ENCODE measurements around the gene CCDC6.
"Not testable (repeated sequence)": the region's sequence is repeated elsewhere in the genome, so short reads cannot be mapped to it uniquely, and the experiment has no call there.

The CCDC6 gene

DNA sequence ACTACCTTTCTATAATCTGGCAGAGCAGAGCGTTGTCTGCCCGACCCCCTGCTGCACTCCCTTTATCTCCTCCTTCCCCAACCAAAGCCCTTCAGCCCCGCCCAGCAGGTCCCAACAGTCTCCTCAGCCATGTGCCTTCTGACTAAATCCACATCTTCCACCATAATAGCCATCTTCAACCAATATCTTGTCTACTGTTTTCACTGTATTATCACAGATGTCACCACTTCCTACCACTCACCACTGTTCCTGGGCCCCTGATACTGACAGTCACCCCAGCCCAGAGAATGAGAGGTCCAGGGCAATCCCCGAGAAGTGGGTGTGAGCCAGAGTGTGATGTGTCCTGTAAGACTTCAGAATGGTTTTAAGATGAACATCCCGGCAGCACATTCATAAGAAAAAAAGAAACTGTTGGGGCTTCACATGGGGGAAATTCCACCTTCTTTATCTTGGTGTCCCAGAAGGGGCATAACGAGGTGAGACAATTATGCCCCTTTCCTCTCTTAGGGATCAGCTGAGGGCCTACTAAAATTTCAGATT lies 25.3 kb downstream of the CCDC6 start:
- peak; percentile 57 to 78 (median 62) for DNase-seq (ENCODE audit: low read depth in 3 of 3)

DNA sequence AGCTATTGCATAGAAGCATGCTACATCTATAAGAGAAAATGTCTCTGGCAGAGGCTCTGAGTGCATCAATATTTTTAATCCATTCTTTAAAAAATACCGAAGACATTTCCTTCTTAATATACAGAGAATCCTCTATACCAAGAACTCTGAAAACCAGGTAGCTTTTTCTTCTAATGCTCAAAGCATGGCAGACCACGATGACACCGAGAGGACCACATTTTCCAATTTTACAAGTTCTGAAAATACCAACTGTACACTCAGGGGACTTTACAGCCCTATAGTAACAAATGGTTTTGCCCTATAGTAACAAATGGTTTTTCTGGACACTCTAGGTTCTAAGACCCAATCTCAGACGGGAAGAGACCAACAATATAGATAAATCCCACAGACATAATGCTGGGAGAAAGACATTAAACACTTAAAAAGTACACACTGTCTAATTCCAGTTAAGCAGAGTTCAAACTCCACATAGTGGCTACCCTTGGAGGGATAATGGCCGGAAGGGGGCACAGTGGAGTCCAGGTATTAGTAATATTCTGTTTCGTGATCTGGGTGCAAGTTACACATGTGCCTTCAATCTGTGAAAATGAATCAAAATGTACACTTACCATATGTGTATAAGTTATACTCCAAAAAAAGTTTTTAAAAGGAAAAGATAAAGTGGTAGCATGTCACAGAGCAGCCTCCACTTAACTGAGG lies 26.2 kb downstream of the CCDC6 start:
- DNase-seq (ENCODE audit: low read depth in 3 of 3), result no peak

- DNase-seq (ENCODE audit: low read depth in 3 of 3), result no peak
Observed at GRCh38 chr10:59879363-59879913, 26.9 kb downstream of the CCDC6 start.

DNA sequence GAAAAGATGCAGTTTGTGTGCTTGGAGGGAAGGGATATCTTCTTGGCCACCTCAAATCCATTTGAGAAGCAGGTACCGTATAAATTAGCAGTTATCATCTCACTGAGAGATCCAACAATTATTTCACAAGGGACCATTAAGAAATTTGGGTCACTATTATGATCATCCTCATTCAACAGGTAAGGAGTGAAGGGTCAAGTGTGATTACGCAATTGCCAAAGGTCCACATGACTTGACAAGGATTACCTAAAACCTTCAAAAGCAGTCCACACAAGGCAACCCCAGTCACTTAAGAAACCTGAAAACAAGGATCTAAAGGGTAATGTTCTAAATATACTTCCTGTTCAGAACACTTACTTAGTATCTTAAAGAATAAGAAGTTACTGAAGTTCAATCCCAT lies 27.4 kb downstream of the CCDC6 start:
- DNase-seq (ENCODE audit: low read depth in 3 of 3), result no peak

DNA sequence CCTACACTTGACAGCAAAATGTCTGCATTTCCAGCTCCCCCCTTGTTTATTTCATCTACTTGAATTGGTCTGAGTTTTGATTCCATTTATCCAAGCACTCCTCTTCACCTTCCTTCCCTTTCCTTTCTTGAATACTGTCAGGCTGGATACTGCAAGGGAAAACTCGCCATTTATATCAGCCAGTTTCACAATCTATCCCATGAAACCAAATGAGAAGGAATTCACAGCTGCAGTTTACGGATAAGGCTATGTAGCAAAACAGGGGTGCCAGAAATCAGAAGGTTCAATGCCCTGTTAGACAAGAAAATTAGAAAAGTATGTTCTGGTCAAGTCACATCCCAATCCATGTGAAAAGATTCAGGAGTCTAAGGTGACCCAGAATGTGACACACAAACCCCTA lies 28.1 kb downstream of the CCDC6 start:
- no peak for DNase-seq (ENCODE audit: low read depth in 3 of 3)

GRCh38 chr10:59877191-59877671 lies 29.1 kb downstream of the CCDC6 start:
- no peak for DNase-seq (ENCODE audit: low read depth in 3 of 3)

GRCh38 chr10:59876695-59877094 lies 29.7 kb downstream of the CCDC6 start:
- DNase-seq (ENCODE audit: low read depth in 3 of 3), result no peak

GRCh38 chr10:59876208-59876607 lies 30.1 kb downstream of the CCDC6 start:
- not testable (repeated sequence) for DNase-seq (ENCODE audit: low read depth in 3 of 3)

DNA sequence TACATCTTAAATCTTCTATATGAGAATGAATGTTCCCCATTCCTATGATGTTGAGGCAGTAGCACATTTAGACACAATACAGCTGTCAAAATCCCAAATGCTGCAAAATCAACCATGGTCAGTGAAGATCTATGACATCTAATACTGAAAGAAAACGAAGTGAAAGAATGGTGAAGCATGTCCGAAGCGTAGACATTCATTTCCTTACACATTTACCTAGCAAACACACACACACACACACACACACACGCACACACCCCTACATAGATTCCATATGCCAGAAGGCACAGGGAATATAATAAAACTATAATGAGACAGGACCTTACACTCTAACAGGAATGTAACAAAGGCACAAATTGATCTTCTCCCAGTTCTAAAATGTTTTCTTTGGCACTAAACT lies 32.5 kb downstream of the CCDC6 start:
- DNase-seq (ENCODE audit: low read depth in 3 of 3), result no peak

GRCh38 chr10:59872892-59873463 lies 33.4 kb downstream of the CCDC6 start:
- no peak for DNase-seq (ENCODE audit: low read depth in 3 of 3)

DNA sequence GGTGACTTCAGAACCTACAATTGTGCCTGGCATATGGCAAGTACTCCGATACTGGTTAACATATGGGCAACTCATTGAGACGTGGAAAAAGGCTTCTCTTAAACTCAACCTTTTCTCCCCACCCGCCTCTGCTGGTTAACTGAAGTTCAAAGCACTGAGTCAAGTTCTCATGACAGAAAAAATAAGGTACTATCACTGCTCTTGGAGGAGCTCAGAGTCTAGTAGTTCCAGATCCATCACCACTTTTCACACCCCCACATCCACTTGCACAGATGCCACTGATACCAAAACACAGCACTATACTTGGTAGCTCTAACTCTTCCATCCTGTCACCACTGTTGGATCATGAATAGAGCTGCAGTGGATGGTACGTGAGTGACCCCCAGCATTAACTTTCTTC lies 36.2 kb downstream of the CCDC6 start:
- no peak for DNase-seq (ENCODE audit: low read depth in 3 of 3)

DNA sequence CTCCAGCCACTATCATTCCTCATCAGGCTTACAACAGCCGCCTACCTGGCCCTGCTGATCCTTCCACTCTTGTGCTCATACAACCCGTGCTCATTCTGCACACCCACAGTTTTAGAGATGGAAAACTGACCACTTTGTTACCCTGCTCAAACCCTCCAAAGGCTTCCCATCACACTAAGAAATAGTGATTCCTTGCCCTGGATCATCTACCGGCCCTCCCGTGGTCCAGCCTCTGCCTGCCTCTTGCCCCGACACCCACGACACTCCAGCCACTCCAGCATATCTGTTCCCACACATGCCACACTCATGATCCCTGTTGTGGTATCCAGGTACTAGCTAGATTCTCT lies 36.8 kb downstream of the CCDC6 start:
- no peak for DNase-seq (ENCODE audit: low read depth in 3 of 3)

GRCh38 chr10:59868696-59869593 lies 37.4 kb downstream of the CCDC6 start:
- DNase-seq (ENCODE audit: low read depth in 3 of 3), result no peak

DNA sequence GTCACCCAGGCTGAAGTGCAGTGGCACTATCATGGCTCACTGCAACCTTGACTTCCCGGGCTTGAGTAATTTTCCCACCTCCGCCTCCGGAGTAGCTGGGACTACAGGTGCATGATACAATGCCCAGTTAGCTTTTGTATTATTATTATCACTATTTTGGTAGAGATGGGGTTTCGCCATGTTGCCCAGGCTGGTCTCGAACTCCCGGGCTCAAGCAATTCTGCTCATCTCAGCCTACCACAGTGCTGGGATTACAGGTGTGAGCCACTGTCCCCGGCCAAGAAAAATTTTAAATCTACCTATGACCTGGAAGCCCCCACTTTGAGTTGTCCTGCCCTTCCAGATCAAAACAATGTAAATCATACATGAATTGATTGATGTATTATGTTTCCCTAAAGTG lies 38.8 kb downstream of the CCDC6 start:
- DNase-seq (ENCODE audit: low read depth in 3 of 3), result no peak

- DNase-seq (ENCODE audit: low read depth in 3 of 3), result no peak
Observed at GRCh38 chr10:59865101-59865500, 41.3 kb downstream of the CCDC6 start.

DNA sequence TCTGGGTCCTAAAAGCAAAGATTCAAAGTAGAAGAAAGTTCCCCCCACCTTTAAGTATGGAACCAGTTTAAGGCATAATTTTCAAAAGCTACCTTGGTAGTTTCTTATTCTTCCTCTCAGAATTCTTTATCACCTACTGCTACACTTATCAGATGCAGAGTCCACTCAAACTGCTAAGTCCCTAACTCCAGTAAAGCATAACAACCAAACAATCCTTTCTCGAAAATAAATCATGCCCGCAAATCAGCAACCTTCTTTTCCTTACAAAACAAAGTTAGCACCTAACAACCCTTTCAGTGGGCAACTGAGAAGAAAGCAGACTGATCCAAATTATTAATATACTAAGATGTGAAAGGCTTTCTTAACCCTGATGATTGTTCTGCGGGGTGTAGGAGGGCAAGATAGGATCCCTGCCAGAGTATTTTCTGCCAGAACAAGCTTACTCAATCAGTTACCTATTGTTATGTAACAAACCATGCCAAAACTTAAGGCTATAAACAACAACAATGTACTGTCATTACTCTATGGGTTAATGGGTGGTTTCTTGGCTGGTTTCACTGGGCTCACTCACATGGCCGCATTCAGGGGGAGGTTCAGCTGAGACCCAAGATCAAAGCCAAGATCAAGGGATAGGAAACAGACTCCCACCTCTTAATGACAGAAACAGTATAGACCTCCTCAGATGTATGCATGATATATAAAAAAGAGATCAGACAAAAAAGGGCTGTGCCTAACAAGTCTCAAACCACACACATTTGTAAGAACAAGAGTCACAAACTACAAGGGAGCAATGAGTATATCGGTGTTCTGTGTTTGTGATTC lies 42.0 kb downstream of the CCDC6 start:
- DNase-seq (ENCODE audit: low read depth in 3 of 3), result no peak

DNA sequence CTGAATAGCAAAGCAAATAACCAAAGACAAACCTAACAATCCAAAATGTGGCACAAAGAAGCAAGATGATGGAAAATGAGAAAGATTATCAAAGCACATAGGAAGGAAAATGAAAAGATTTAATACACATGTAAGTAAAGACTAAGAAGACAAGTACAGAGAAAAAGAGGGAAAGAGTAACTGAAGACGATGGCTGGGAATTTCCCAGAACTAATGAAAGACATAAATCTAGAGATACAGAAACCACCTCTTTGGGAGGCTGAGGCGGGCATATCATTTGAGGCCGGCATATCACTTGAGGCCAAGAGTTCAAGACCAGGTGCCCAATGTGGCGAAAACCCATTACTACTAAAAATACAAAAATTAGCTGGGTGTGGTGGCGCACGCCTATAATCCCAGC lies 46.8 kb downstream of the CCDC6 start:
- DNase-seq (ENCODE audit: low read depth in 3 of 3), result no peak

- no peak for DNase-seq (ENCODE audit: low read depth in 3 of 3)
Observed at GRCh38 chr10:59857921-59858320, 48.4 kb downstream of the CCDC6 start.

DNA sequence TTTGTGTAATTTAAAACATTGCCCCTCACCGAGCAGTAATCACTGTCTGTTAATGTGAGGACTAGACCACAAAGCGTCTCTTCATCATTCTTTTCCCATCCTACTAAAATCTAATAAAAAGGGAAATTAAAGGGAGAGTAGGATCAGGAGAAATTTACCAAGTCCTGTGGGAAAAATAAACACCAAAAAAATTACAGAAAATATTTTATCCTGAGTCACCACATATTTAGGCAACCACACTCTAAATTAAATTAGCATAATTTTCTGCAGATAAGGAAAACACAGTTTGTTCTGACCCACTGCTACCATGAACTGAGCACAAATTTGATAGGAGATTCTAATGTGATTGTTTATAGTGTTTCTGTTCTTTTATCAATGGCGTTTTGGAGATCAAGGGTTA lies 49.3 kb downstream of the CCDC6 start:
- DNase-seq (ENCODE audit: low read depth in 3 of 3), result no peak

- no peak for DNase-seq (ENCODE audit: low read depth in 3 of 3)
Observed at GRCh38 chr10:59856104-59856503, 50.3 kb downstream of the CCDC6 start.

GRCh38 chr10:59854571-59854970 lies 51.8 kb downstream of the CCDC6 start:
- no peak for DNase-seq (ENCODE audit: low read depth in 3 of 3)
